GM21576 (cell line): ENCODE measurements around the gene GLIS1.

Source experiments
- ATAC-seq: cut with Tn5 transposase; IDR thresholded peaks from one replicate; pipeline ENCODE4 v1.9.1; 2021; ENCODE audit warnings: mild to moderate bottlenecking, moderate library complexity; ENCODE audit not compliant: unreplicated experiment

Gene GLIS1

DNA sequence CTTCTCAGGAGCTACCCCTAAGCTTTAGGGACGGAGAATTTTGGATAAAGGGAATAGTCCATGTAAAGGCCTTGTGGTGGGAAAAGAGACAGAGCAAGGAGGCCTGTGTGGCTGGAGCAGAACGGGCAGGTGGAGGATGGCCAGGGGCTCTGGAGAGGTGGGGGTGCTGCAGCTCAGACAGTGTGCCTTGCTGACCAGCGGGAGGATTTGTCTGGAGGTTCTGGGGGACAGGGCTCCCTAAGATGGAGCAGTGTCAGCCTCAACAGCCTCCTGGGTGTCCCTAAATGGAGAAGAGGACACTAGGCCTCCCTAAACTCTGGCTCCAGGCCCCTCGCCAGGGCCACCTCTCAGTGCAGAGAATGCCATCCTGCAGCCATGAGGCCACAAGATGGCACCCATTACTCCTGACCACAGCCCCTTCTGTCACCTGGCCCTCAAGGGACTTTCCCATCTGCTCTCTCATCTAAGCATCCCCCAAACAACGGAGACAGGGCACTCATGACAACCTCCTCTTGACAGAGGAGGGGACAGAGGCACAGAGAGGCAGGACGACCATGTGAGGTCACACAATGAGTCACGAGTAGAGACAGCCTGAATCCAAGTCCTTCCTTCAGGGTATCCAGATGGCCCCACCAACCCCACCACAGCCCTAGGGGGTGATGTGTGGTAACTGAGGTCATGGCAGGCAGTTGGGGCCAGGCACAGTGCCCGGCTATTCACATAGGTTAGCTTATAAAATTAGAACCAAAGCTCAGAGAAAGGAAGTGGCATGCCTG lies 185.0 kb downstream of the GLIS1 start:
- ATAC-seq = no peak

DNA sequence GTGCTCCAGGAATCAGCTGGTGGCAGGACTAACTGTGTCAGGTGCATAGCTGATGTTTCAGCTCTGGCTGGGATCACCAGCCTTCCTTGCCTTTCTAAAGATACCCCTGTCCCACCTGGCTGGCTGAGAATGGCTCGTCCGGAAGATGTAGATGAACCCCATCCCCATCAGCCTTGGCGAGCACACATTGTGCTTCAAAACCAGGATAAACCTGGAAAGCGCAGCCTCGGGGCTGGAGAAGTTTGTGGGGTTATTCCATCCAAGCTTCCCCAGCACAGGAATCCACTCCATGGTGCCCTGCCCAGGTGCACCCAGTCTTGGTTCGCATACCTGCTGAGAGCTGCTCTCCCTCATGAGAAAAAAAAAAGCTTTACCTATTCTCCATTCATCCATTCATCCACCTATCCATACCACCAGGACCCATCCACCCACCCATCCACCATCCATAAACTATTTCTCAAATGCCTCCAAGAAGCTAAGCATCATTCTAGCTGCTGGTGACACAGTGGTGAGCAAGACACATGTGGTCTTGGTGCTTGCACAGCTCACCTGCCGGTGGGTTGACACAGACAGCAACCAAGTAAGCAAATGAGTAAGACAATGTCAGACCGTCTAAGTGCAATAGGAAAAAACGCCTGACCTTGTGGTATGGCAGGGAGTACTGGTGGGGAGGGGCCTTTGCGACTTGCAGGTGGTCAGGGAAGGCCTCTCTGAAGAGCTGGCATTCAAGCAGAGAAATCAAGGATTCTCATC lies 185.8 kb downstream of the GLIS1 start:
- ATAC-seq = no peak

DNA sequence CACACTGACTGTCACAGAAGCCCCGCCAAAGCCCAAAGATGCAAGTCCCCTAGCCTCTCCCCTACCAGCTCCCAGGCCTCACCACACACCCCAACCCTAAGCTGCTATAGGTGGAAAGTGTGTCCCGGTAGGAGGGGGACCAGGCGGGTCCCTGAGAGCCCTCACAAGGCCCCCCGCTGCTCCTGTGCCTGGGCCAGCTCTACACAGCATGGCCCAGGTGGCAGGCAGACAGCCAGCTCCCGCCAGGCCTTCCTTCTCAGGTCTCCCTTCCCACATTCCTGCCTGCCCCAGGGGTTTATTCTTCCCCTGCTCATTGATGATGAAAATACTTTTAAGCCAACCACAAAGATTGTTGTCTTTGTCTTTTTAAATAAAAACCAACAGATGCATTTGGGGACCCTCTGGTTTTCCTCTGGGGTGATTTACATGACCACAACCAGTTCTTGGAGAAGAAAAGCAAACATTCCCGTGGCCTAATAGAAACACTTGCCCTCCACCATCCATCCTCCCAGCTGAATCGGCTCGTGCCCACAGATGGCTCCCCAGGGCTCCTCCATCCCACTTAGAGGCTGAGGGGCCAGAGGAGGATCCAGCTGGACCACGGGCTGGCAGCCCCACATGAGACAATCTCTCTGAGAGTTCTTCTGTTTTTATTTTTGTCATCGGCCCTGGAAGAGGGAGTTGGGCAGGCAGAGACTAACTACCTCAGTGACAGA lies 186.7 kb downstream of the GLIS1 start:
- no peak for ATAC-seq

DNA sequence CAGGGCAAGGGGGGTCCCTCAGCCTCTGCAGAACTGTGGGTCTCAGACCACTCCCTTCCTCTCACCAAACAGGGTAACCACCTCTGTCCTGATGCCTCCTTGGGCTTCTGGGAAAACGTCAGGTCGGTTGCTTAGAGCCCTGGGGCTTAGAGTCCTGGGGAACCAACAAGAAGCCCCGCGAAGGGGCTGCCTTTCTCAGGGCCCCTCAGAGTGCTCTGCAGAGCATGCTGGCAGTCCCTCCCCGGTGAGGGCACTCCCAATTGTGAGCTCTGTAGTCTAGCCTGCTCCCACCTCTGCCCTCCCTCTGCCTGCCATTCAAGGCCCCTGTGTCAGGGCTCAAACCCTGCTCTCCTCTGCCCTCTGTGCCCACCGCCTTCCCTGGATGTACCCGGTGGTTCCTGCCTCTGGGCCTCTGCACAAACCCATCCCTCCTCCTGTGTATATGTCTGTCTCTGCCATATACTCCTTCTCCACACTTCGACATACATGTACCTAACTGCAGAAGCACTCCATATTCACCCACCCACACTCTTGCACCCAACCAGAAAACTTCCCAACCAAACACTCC lies 187.5 kb downstream of the GLIS1 start:
- no peak for ATAC-seq

DNA sequence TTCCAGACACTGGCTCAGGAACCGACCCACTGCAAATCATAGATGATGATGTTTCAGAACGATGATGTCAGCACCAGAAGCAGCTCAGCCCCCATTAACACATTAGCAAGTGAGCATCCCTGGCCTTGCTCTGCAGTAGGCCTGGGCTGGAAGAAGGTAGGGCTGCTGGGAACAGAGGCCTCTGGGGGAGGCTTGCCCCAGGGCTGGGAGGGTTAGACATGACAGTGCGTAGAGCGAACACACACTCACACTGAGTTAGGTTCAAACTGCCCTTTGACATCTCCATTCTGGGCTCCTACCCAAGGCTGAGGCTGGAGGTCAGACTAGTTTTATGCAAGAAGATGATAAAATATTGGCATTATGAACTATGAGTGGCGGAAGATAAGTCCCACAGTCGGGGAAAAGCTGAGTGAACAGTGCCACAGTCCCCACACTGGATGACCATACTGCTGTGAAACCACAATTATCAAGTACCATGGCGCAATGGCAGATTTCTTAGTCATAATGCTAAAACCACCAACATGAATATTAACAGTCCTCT lies 188.7 kb downstream of the GLIS1 start:
- ATAC-seq = no peak

DNA sequence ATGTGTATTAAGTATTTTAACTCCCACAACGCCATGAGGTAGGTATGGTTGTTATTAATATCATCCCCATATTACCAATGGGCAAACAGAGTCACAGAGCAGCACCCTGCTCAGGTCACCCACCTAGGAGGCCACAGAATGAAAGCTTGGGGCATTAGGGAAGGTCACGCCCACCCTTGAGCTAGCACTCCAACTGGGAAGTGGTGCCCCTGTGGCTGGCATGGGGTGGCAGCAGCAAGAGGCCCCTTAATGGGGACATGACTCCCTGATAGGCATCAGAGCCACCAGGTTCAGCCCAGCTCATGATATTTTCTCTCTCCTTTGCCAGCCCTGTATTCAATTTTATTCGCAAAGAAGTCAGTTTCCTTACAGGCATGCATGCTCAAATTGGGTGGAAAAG lies 189.2 kb downstream of the GLIS1 start:
- ATAC-seq = no peak

DNA sequence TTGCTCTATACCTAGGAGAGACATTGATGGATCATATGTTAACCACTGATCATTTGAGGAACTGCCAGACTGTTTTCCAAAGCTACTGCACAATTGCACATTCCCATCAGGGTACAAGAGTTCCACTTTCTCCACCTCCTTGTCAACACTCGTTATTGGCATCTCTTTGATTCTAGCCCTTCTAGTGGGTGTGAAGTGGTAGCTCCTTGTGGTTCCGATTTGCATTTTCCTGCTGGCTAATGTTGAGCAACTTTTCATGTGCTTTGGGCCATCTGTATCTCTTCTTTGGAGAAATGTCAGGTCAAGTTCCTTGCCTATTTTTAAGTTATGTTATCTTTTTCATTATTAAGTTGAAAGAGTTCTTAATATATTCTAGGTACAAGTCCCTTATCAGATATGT lies 189.7 kb downstream of the GLIS1 start:
- ATAC-seq = no peak

DNA sequence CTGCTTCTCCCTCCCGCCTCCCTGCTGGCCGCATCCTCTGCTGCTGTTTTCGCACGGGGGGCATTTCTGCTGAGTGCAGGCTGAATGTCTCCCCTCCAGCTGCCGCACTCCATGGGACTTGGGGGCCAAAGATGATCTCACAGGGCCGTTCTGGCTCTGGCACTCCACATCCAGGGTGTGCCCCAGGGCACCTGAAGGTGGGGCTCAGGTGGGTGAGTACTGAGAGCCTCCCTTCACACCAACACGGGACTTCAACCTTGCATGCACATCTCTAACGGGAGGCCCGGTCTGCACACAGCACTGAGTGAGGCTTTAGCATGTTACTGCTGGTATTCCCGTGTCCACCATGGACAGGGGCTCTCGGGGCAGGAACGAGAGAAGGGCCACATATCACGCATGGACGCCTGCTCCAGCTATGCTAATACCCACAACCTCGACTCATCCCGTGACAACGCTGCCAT lies 190.9 kb downstream of the GLIS1 start:
- ATAC-seq = no peak

DNA sequence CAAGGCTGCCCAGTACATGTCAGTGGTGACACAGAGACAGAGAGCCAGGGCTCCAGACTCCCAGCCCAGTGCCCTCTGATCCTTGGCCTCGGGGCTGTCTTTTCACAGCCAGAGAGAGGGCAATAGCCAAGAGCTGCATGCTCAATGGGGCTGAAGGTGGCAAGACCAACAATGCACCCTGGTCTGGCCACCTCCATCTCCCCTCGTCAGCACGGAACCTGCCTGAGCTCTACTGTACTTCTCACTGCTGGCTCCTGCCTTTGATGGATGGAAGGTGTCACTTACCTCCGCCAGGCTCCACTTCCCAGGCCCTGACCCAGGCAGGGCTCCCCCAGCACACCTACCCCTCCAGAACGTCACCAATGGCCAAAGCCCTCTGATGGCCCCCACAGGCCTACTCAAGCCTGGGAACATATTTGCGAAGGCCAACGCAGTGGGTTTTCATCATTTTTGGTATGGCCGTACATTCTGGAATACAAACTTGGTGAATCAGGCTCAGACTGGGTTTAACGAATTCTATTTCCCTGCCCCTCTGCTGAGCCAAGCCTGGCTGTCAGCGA lies 191.7 kb downstream of the GLIS1 start:
- no peak for ATAC-seq

DNA sequence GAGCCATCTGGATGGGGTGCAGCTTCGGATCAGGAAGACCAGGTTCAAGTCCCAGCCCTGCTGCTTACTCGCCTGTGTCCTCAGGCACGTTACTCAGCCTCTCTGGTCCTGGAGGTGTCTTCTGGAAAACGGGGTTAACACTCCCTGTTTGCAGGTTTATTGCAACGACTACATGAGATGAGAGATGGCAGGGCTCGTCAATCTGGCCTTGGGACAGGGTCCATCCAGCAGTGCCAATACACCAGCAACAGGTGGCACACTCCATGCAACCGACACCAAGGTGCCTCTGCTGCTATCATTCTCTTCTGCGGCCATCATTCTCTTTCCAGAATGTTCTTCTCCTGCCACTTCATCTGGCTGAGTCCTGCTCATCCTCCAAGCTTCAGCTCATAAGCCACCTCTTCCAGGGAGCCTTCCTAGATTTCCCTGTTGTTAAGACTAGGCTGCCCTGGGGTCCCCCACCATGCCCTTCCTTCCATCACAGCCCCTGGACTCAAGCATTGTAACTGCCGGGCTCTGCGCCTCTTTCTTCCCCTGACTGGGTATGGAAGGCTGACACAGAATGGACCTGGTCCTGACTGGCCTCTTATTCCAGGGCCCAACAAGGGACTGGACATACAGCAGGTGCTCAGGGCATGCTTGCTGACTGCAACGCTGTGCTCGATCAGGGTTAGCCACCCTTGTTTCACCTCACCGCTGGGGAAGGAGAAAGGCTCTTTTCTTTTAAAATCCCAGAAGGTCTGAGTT lies 192.4 kb downstream of the GLIS1 start:
- no peak for ATAC-seq

DNA sequence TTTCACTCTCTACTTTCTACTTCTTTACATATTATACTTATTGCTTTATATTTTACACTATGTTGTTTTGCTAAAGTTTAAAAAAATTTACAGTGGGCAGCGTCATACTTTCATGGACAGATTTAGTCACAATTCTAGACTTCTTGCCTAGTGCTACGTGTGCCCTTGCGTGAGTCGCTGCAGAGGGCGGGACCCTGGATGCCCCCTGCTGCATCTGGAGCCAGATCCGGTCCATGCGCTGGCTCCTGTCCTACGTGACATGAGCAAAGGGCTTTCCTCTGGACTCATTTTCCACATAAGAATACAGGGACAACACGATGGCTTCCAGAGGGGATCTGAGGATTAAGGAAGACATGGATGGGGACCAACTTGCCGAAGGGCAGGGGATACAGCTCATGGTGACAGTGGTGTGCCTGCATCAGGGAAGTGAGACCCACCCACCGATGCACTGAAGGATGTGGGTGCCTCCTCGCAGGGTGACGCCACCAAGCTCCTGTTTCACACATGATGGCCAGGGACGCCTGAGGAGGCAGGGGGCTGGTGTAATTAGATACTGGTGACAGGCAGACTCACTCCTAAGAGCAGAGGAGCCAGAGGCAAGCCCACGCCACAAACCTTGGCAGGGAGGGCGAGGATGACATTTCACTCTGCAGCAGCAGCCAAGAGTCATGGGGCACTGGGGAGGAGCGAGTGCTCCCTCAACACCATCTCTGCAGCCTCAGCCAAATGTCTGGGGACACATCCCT lies 193.1 kb downstream of the GLIS1 start:
- ATAC-seq = no peak

DNA sequence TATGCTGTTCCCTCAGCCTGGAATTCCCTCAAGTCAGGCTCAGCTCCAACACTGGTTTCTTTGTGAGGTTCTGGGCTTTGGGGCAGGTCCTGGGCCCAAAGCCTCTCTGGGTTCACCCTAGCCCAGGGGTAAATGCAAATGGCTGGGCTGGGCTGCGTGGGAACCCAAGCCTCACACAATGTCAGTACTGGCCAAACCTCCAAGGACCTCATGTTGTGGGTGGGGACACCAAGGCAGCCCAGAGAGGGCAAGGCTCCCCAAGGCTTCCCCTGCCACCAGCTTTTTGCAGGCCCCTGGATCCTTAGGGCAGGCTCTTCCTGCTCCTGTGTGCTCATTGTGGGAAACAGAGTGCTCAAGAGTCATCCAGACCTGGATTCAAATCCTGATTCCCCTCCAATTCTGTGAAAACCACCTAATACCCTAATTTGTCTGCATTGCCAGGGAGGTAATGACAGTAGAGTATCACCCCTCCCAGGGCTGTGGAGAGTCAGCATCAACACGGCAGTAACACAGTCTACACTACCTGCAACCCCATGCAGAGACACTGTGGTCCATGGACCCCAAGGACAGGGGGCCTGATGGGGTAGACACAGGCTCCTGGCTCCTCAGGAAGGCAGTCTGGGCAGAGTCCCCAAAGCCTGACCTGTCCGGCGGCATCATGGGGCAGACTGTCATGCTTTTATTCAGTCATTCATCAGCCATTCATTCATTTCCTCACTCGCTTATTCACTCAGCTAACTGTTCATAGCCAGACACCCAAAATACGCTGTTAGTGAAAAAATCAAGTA lies 194.0 kb downstream of the GLIS1 start:
- ATAC-seq = no peak

DNA sequence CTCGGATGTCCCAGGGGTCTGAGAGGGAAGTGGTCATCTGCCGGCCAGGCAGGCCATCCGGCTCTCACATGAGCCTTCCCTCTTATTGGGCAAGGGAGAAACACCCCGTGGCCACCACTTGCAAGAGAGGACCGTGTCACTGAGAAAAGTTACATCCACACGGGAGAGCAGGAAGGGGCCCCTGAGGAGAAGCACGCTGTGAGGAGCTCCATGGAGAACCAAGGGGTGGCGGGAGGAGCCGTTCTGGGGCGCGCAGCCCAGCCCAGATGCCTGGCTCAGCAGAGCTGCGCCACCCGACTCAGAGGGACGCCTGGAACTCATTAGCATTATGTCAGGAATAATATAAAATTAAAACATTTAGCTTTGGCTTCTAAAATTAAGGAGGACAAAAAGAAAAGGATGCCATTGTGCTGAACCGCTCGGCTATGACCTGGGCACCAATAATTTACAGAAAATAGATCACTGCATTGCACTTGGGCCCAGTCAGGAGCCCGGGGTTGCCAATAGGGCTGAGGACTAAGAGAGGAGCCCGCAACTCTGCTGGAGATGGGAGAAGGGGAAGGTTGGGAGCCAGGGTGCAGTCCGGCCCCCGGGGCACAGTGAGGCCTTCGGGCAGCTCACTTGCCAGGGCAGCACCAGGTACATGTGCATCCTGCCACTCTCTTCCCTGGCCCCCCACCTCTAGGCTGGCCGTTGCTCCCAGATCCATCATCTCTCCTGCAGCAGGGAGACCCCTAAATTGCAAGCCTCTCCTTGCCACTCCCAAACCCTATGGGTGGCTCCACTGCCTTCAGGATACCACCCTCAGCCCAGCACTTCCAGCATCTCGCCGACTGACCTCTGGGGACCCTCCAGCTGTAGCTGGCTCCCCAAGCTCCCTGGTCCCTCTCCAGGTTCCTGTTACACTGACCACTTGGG lies 194.9 kb downstream of the GLIS1 start:
- no peak for ATAC-seq

DNA sequence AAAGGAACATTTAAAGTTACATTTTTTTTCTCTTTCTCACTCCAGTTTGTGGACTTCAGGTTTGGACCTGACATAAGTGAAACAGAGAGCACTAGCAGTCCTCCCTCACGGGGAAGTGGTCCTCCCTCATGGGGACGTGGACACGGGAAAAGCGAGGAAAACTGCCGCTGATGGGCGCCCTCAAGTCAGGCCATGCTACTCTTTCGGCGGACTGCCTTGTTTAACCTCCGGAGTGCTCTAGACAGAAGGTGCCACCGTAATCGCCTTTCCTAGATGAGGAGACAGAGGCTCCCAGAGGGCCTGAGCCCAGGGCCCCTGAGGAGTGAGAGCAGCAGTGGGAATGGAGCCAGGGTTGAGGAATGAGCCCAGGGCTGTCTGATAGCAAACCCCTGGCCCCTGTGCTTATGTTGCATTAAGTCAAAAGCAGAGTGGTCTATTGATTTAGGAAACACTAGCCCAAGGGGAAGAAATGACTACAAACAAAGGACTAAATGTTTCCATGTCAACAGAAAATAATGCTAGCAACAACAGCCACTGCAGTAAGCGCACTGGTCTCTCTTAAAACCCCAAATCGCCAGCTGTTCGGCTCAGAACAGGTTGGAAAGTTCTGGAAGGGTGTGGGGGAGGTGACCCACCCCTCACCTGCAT lies 195.7 kb downstream of the GLIS1 start:
- ATAC-seq = no peak

DNA sequence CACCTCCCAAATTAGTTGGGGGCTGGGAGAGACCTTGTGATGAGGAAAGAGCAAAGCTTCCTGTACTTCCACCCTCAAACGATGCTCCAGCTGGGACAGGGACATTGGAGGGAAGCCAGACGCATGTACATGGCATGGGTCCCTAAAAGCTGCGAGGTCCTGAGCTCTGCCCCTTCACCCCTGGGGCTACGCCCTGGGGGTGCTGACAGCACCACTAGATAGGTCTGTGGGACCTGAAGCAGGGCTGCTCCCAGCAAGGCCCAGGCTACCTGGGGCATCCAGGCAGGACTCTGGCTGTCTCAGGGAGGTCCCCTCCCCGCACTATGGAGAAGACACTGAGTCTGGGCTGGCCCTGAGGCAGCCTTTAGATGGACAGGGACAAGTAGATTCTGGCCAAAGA lies 196.4 kb downstream of the GLIS1 start:
- no peak for ATAC-seq

DNA sequence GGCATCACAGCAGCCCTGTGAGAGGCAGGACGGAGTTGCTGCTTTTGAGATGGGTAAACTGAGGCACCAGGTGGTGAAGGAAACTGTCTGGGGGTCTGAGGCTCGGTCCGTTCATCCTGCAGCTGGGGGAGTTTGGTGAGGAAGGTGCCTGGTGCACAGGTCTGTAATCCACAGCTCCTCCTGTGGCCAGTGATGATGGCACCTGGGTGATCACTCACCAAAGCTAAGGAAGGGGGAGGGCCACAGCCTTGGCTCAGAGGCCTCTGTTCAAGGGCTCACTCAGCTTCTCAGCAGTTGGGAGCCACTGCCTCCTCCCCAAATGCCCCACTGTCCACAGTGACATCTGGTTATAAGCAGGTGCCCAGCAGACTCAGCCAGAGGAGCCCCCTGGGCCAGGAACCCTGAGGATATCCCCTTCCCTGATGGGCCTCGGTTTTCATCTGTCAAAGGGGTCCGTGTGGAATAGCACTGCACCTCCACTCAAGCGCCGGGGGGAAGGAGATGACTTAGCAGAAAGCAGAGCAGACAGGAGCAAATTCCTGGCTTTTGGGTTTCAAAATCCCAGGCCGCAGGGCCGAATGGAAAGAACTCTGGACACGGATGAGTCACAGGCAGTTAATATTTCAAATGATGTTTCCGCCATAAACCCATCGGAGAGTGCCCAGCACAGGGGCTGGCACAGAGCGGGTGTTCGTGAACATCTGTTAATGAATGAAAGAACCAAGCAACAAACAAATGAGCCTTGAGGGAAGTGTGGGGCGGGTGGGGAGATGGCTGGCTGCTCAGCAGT lies 197.0 kb downstream of the GLIS1 start:
- ATAC-seq = no peak
